NCI-H2196 (cell line): ENCODE data around the gene INTS13.
A peak's percentile ranks its signal among the peaks of the same experiment; 100 is the strongest.
"Not testable (repeated sequence)": the region's sequence is repeated elsewhere in the genome, so short reads cannot be mapped to it uniquely, and the experiment has no call there.

Experiments
- DNase-seq: peaks from one replicate; lab custom pipeline; 2025; ENCODE audit not compliant: unreplicated experiment; lab: John Stamatoyannopoulos, UW

The INTS13 gene

DNA sequence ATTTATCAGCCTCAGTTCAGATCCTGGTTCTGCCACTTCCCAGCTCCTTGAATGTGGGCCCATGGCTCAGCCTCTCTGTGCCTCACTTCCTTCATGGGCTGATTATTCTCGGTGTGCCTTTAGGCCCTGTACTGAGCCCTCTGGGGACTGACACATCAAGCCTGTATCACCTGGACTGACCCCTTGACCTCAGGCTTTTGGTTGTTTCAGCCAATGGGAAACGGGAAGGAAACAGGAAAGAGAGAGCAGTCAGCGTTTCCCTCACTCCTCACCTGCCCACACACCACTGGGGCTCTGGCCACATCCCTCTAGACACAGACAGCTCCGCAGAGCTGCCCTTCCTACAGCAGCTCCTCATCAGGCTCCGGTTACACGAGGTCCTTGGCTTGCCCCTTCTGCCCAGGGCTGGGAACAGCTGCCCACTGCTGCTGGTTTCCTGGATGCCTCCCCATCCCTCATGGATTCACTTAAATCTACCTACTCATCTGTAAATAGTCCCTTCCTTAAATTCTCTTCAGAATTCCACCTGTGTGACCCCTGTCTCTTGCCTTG lies 67.8 kb downstream of the INTS13 start:
- no peak for DNase-seq

- DNase-seq: no peak
These were observed 68.7 kb downstream of the INTS13 start for GRCh38 chr12:26869104-26869494.

GRCh38 chr12:26868447-26869103 lies 69.2 kb downstream of the INTS13 start:
- no peak for DNase-seq

DNA sequence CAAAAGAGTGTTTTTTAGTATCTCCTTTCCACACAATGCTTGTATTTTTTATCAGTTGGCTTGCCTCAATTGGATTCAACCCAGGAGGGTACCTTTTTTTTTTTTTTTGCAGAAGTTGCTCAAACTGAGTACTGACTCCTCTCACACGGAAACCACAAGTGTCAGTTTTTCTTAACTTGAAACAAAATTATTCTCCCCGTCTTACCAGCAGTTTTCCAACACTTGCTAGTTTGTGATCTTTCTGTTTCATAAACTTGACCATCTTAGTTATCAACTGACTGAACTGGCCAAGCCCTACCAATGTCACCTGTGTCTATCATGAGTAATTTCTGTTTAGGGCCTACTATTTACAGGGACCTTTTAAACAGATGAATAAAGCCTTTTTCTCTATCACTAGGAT lies 70.7 kb downstream of the INTS13 start:
- DNase-seq: no peak

DNA sequence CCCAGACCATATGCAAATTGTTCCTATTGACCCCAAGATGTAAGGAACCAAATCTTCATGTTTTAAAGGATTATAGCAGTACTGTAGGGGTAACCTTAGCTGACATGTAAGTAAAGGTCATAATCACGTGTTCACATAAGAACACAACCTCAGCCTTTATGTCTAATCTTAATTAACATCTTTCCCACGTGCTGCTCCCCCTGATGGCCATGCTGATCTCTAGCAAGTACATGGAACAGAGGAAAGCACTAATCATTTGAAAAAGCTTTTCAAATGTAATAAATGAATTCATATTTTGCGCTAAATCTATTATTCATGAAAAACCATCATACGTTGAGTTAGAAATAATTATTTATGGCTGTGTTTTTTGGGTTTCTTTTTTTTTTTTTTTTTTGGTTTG lies 74.3 kb downstream of the INTS13 start:
- DNase-seq: peak; percentile 37

GRCh38 chr12:26862787-26863186 lies 75.0 kb downstream of the INTS13 start:
- DNase-seq: not testable (repeated sequence)

- DNase-seq: no peak
These were observed 76.1 kb downstream of the INTS13 start for GRCh38 chr12:26861690-26862089.

- no peak for DNase-seq
These were observed 80.2 kb downstream of the INTS13 start for GRCh38 chr12:26857465-26858176.

GRCh38 chr12:26855337-26855736 lies 82.4 kb downstream of the INTS13 start:
- DNase-seq: no peak
